Mesenchymal stem cell (in vitro differentiated cells and primary cell): ENCODE measurements around the gene FOXP1.

ENCODE experiments used
- DNase-seq: peaks from one replicate; pipeline ENCODE4 v3.0.0-alpha.2; 2013
- H2AFZ ChIP-seq: one replicate; pipeline ENCODE4 v1.6.1; 2013; ENCODE audit warnings: low read depth, mild to moderate bottlenecking, control low read depth, inconsistent platforms, low read length, moderate library complexity
- H2AK5ac ChIP-seq: 2 replicates; pipeline ENCODE4 v1.6.1; 2013; ENCODE audit warnings: low read length, moderate library complexity, mild to moderate bottlenecking, inconsistent platforms; ENCODE audit not compliant: severe bottlenecking
- H2BK120ac ChIP-seq: one replicate; pipeline ENCODE4 v1.6.1; 2013; ENCODE audit warnings: low read depth, mild to moderate bottlenecking, inconsistent platforms, low read length, moderate library complexity
- H2BK12ac ChIP-seq, 2 experiments: one replicate each; pipeline ENCODE4 v1.6.1; 2013; ENCODE audit warnings: inconsistent platforms in 2 of 2, low read length in 2 of 2, mild to moderate bottlenecking in 2 of 2, moderate library complexity in 2 of 2, control low read depth in 1 of 2
- H2BK15ac ChIP-seq: one replicate; pipeline ENCODE4 v1.6.1; 2013; ENCODE audit warnings: mild to moderate bottlenecking, low read depth, inconsistent platforms; ENCODE audit not compliant: poor library complexity, severe bottlenecking
- H2BK5ac ChIP-seq: 2 replicates; pipeline ENCODE4 v1.6.1; 2013; ENCODE audit warnings: low read depth, mild to moderate bottlenecking, low read length, control low read depth, inconsistent platforms; ENCODE audit not compliant: poor library complexity, severe bottlenecking
- H3K14ac ChIP-seq, 2 experiments: one replicate each; pipeline ENCODE4 v1.6.1; 2013; ENCODE audit warnings: inconsistent platforms in 2 of 2, low read length in 2 of 2, control low read depth in 1 of 2, mild to moderate bottlenecking in 1 of 2, moderate library complexity in 1 of 2
- H3K18ac ChIP-seq, 2 experiments: one replicate each; pipeline ENCODE4 v1.6.1; 2013; ENCODE audit warnings: inconsistent platforms in 2 of 2, low read length in 2 of 2, control low read depth in 1 of 2, low read depth in 1 of 2, mild to moderate bottlenecking in 1 of 2
- H3K23ac ChIP-seq, 2 experiments: one replicate each; pipeline ENCODE4 v1.6.1; 2013; ENCODE audit warnings: inconsistent platforms in 2 of 2, low read length in 2 of 2, mild to moderate bottlenecking in 2 of 2, moderate library complexity in 2 of 2, control low read depth in 1 of 2
- H3K27ac ChIP-seq: 2 replicates; pipeline ENCODE4 v1.5.1; 2013; ENCODE audit warnings: mild to moderate bottlenecking, moderate library complexity, low read length, control low read depth, inconsistent platforms; ENCODE audit not compliant: poor library complexity, severe bottlenecking
- H3K27me3 ChIP-seq, 2 experiments: 2 replicates each; pipeline versions ENCODE4 v1.6.1 to v1.7.0; 2013; ENCODE audit warnings: low read length in 2 of 2, mild to moderate bottlenecking in 2 of 2, moderate library complexity in 2 of 2, control low read depth in 1 of 2, inconsistent platforms in 1 of 2; ENCODE audit not compliant: control insufficient read depth in 1 of 2, insufficient read depth in 1 of 2
- H3K36me3 ChIP-seq, 2 experiments: 2 replicates each; pipeline versions ENCODE4 v1.6.1 to v1.7.0; 2013; ENCODE audit warnings: low read length in 2 of 2, control low read depth in 1 of 2, inconsistent platforms in 1 of 2, low read depth in 1 of 2, mild to moderate bottlenecking in 1 of 2; ENCODE audit not compliant: insufficient read depth in 2 of 2, control insufficient read depth in 1 of 2
- H3K4ac ChIP-seq, 2 experiments: one replicate each; pipeline ENCODE4 v1.6.1; 2013; ENCODE audit warnings: inconsistent platforms in 2 of 2, low read length in 2 of 2, mild to moderate bottlenecking in 2 of 2, moderate library complexity in 2 of 2, control low read depth in 1 of 2, low read depth in 1 of 2
- H3K4me1 ChIP-seq: 2 replicates; pipeline ENCODE4 v1.6.1; 2013; ENCODE audit warnings: low read depth, low read length, control low read depth; ENCODE audit not compliant: control insufficient read depth, insufficient read depth
- H3K4me2 ChIP-seq: 2 replicates; pipeline ENCODE4 v1.6.1; 2013; ENCODE audit warnings: low read length, mild to moderate bottlenecking, inconsistent platforms; ENCODE audit not compliant: poor library complexity, severe bottlenecking
- H3K4me3 ChIP-seq, 2 experiments: 2 replicates each; pipeline versions ENCODE4 v1.5.1 to v1.7.0; 2013; ENCODE audit warnings: low read length in 2 of 2, mild to moderate bottlenecking in 2 of 2, control low read depth in 1 of 2, low read depth in 1 of 2; ENCODE audit not compliant: insufficient read depth in 1 of 2
- H3K79me1 ChIP-seq: replicated peaks from 2 replicates; pipeline ENCODE4 v1.6.1; 2013; ENCODE audit warnings: mild to moderate bottlenecking, control low read depth, low read length, inconsistent platforms; ENCODE audit not compliant: poor library complexity, severe bottlenecking
- H3K9ac ChIP-seq: 2 replicates; pipeline ENCODE4 v1.7.0; 2013; ENCODE audit warnings: mild to moderate bottlenecking, low read length, moderate library complexity
- H3K9me3 ChIP-seq: 2 replicates; pipeline ENCODE4 v1.7.0; 2013; ENCODE audit warnings: mild to moderate bottlenecking, low read length; ENCODE audit not compliant: control insufficient read depth
- H4K8ac ChIP-seq: one replicate; pipeline ENCODE4 v1.6.1; 2013; ENCODE audit warnings: inconsistent platforms, mild to moderate bottlenecking, low read length, moderate library complexity
- H4K91ac ChIP-seq: one replicate; pipeline ENCODE4 v1.6.1; 2013; ENCODE audit warnings: mild to moderate bottlenecking, low read length, inconsistent platforms
- WGBS: methylation state at CpG from one replicate; pipeline ENCODE4 v1.1.7; 2013; ENCODE audit warnings: mixed read lengths; 5-methylcytosine and 5-hydroxymethylcytosine counted together

FOXP1 gene

DNA sequence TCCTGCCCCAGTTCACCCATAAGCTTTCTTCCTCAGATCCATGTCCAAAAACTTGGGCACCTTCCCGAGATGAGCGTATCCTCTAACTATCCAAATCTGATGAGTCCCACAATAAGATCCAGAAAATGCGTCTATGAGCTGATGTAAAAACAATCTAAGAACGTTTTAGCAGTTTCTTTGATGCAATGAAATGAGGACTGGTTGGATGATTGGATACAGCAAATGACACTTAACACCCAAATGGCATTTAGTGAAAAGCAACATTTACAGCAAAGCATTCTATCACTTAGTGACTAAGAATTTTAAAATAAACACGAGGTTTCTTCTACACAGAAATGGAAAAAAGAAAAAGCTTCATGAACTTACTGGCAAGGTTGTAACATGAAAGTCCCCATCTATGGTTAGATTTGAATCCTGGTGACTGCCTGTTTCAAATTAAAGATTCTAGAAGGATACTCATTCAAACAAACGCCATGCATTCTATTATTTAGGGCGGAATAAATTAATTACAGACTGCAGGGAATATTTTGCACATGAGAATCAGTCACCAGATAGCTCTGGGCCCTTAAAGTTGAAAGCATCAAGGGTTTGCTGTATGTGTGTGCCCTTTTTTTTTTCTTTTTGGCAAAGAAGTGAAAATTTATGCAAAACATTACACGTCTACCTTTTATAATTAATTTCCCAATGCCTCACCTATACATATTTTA lies 598.6 kb downstream of the FOXP1 start:
- Histone ChIP-seq H2AK5ac (no peak overlapping the region), H3K9ac (no peak overlapping the region), H2BK120ac (no peak overlapping the region), H3K4me2 (no peak overlapping the region), H3K79me1 (peaks cover 24% of the 10 kb centered on the region), H2BK5ac (no peak overlapping the region), H3K4me1 (peaks cover 6% of the 10 kb centered on the region), H3K4me3 (no peak overlapping the region), H2AFZ (no peak overlapping the region), H3K9me3 (no peaks in the 10 kb centered on the region), H3K36me3 (peaks cover 6 to 60% of the 10 kb centered on the region in 2 experiments), H4K8ac (no peak overlapping the region), H4K91ac (no peak overlapping the region), H3K27ac (no peak overlapping the region), H2BK12ac (peak overlapping the region in 1 of 2 experiments; percentile 77), H3K23ac (no peak overlapping the region), H3K18ac (no peak overlapping the region), H2BK15ac (no peak overlapping the region), H3K14ac (no peak overlapping the region), H3K27me3 (no peaks in the 10 kb centered on the region), H3K4ac (peak overlapping the region in 1 of 2 experiments; percentile 11)
- peak; percentile 40 for DNase-seq
- WGBS: no CpG with 5 or more reads among the region's 8 CpGs

DNA sequence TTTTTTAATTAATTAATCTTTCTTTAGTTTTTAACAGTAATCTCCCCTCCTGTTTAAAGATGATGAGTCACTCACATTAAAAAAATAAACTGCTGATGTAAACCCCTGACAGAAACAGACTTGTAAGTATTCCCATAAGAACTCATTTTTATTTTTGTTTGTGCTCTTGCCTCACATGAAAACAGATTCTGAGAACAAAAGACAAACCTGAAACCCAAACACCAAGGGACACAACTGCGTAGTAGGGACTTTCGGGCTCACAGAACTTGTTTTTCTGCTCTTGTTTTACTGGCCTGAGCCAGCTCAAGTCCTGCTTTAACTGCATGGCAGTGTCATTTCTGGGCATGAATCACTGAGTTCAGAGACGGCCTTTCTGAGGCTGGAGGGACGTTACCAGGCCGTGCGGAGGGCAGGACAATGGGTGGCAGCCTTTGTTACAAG lies 600.8 kb downstream of the FOXP1 start:
- WGBS: 26% methylated on average over 4 of the region's 6 CpGs

DNA sequence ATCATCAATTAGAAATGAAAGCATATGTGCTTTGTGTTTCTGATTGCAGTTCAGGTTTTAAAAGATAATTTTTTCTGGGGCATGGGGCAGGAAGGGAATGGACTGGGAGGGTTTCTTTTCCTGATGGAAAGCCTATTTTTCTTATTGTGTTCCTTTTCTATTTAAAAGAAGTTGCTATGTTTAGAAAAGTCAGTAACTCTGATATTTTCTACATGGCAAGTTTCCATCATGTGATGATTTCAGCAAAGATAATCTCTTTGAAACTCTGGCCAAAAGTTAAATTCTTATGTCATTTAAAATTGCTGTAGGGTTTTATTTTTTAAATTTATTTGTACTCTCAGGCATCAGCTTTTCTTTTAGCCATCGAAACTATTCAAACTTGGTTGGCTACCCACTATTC lies 601.2 kb downstream of the FOXP1 start:
- Histone ChIP-seq H2BK120ac (no peak overlapping the region), H4K8ac (no peak overlapping the region), H2AK5ac (no peak overlapping the region), H3K18ac (no peak overlapping the region), H3K23ac (no peak overlapping the region), H3K9me3 (no peaks in the 10 kb centered on the region), H3K14ac (no peak overlapping the region), H3K27ac (peak overlapping the region; percentile 97), H3K9ac (peak overlapping the region; percentile 91), H3K27me3 (no peaks in the 10 kb centered on the region), H2BK12ac (no peak overlapping the region), H3K36me3 (peaks cover 16 to 64% of the 10 kb centered on the region in 2 experiments), H2AFZ (no peak overlapping the region), H3K79me1 (peaks cover 30% of the 10 kb centered on the region), H3K4ac (no peak overlapping the region), H2BK15ac (no peak overlapping the region), H3K4me1 (peaks cover 10% of the 10 kb centered on the region), H3K4me3 (no peak overlapping the region), H3K4me2 (no peak overlapping the region), H4K91ac (no peak overlapping the region), H2BK5ac (no peak overlapping the region)
- DNase-seq: no peak
- WGBS: no CpG with 5 or more reads among the region's 1 CpG

More for the DNA sequence above, 600.8 kb downstream of the FOXP1 start:
- Histone ChIP-seq H4K91ac (peak overlapping the region; percentile 76), H3K27me3 (no peaks in the 10 kb centered on the region), H2AFZ (peak overlapping the region; percentile 46), H3K4me1 (peaks cover 10% of the 10 kb centered on the region), H2BK15ac (peak overlapping the region; percentile 64), H2BK5ac (peak overlapping the region; percentile 82), H3K4me3 (peak overlapping the region in 1 of 2 experiments; percentile 20), H2AK5ac (peak overlapping the region; percentile 91), H3K9ac (peak overlapping the region; percentile 91), H2BK120ac (peak overlapping the region; percentile 66), H3K79me1 (peaks cover 33% of the 10 kb centered on the region), H3K9me3 (no peaks in the 10 kb centered on the region), H4K8ac (peak overlapping the region; percentile 96), H3K4ac (peak overlapping the region; percentile 65 to 92), H3K23ac (peak overlapping the region in 1 of 2 experiments; percentile 34), H3K36me3 (peaks cover 14 to 64% of the 10 kb centered on the region in 2 experiments), H3K27ac (peak overlapping the region; percentile 97), H3K14ac (peak overlapping the region; percentile 21 to 91), H3K18ac (peak overlapping the region; percentile 71 to 98), H3K4me2 (peak overlapping the region; percentile 49), H2BK12ac (peak overlapping the region; percentile 95 to 97)
- peak; percentile 86 for DNase-seq

DNA sequence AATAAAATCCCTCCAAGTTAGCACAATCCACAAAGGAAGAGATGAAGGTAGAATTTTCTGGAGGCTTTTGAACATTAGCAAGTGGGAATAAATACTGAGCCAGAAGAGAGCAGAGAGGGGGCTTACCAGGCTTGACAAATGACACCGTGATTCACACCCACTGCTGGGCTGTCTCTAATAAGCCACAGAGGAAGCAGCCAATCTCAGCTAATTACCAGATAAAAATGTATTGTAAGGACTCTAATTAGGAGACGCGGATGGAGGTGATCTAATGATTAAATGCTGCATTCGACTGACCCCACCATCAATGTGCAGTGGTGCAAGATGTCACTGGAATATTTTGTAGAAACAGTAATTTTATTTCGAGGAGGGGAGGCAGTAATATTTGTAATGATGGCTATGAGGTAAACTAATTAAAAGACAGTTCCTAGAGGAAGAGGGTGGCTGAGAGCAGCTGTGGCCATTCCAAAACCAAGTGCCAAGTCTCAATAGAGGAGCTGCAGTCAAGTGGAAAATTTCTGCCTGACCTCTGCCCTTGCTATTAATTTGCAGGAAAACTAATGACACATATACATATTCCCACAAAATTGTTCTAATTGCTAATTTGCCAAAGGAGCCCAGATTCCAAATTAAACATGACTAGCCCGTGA lies 602.2 kb downstream of the FOXP1 start:
- H2BK5ac ChIP-seq: no peak overlapping the region
- H3K79me1 ChIP-seq: peaks cover 31% of the 10 kb centered on the region
- H3K27me3 ChIP-seq: no peaks in the 10 kb centered on the region
- no peak overlapping the region for H2AFZ ChIP-seq
- H3K36me3 ChIP-seq: peaks cover 20 to 64% of the 10 kb centered on the region in 2 experiments
- no peaks in the 10 kb centered on the region for H3K9me3 ChIP-seq
- no peak overlapping the region for H2BK120ac ChIP-seq
- no peak overlapping the region for H2BK12ac ChIP-seq
- no peak overlapping the region for H3K4me3 ChIP-seq
- no peak overlapping the region for H4K91ac ChIP-seq
- peak overlapping the region; percentile 91 for H3K9ac ChIP-seq
- peak overlapping the region in 1 of 2 experiments; percentile 48 for H3K18ac ChIP-seq
- 84% methylated on average over 6 of the region's 6 CpGs for WGBS
- peaks cover 10% of the 10 kb centered on the region for H3K4me1 ChIP-seq
- H2BK15ac ChIP-seq: no peak overlapping the region
- H3K14ac ChIP-seq: no peak overlapping the region
- H3K4ac ChIP-seq: no peak overlapping the region
- H3K27ac ChIP-seq: peak overlapping the region; percentile 58
- H3K4me2 ChIP-seq: no peak overlapping the region
- H4K8ac ChIP-seq: no peak overlapping the region
- peak overlapping the region; percentile 78 for H2AK5ac ChIP-seq
- peak; percentile 16 for DNase-seq
- H3K23ac ChIP-seq: no peak overlapping the region
